HG02623 (cell line): ENCODE measurements around the gene NRXN2.
"Not testable (repeated sequence)": the region's sequence is repeated elsewhere in the genome, so short reads cannot be mapped to it uniquely, and the experiment has no call there.

Source experiments
- ATAC-seq: cut with Tn5 transposase; IDR thresholded peaks from one replicate; pipeline ENCODE4 v1.9.1; 2021; ENCODE audit warnings: moderate library complexity; ENCODE audit not compliant: unreplicated experiment

The NRXN2 gene

DNA sequence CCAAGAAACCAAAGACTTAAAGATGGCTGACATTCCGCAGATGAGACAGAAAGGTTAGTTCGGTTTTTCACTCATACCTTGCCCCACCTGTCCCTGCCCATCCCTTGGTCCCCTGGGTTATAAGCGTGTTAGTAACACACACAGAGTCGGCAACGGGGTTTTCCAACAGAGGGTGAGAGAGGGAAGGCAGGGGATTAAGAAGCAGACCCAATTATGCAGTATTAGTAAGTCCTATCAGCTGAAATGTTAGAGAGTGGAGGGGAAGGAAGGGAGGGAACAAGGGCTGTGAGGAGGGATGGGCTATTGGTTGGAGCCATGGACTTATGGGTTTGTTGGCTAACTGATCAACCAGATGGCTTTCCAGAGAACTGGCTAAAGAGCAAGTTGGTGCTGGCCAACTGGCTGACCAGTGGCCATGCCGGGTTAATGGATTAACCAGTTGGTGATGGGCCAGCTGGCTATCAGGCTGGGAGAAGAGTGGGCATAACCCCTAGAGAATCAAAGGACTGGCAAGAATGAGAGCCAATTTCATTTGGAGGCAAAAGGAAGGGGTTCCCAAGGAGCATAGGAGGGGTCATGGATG is 45.5 kb downstream of the NRXN2 start:
- ATAC-seq: no peak

DNA sequence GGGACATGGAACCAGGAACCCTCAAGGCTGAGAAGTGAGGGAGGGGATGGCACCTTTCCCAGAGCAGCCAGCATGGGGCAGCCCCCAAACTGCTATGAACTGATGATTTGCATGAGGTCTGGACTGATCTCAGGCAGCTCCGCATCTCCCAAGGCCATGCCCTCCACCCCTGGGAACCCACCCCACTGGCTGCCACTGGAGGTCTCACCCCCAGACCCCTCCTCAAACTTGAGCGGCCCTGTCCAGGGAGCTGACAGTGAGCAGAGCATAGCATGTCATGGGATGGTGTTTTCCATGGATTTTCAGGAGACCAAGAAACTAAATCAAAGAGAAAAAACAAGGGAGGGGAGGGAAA is 46.8 kb downstream of the NRXN2 start:
- ATAC-seq: no peak

- ATAC-seq: no peak
Observed at GRCh38 chr11:64675450-64676260, 47.3 kb downstream of the NRXN2 start.

- ATAC-seq: no peak
Observed at GRCh38 chr11:64674774-64675173, 48.2 kb downstream of the NRXN2 start.

DNA sequence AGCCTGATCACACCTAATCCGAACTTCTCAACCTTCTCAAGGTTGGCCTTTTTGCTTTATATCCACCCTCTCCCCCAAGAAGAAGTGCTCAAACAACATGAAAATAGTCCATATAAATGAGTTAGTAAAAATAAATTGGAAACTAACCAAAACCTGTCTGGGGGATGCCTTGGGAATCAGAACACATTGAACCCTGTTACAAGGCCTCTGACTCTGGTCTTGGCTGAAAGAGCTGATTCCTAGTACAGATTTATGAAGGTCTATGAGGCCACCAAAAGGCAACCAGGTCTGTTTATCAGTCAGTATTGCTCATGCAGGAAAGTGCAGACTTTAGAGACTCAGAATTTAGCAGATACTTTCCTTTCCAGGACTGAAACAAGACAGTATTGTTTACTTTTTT is 49.7 kb downstream of the NRXN2 start:
- no peak for ATAC-seq

DNA sequence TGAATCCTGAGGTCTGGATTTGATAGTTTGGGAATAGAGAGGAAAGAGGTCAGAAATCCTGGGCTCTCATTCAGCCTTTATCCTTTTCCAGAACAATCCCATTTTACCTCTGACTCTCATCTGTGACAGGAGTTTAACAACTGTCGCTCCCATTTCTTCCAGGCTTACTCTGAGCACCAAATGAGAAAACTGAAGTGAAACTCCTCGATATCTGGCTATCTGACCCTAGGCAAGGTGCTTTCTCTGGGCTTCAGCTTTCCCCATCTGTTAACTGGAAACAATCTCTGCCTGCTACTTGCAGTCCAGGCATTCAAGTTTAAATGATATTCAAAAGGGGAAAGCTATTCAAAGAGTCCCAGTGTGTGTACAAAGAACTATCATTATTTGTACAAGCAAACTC is 50.1 kb downstream of the NRXN2 start:
- ATAC-seq: no peak

- ATAC-seq: no peak
Observed at GRCh38 chr11:64670975-64671374, 52.0 kb downstream of the NRXN2 start.

- ATAC-seq: no peak
Observed at GRCh38 chr11:64667154-64667745, 55.7 kb downstream of the NRXN2 start.

DNA sequence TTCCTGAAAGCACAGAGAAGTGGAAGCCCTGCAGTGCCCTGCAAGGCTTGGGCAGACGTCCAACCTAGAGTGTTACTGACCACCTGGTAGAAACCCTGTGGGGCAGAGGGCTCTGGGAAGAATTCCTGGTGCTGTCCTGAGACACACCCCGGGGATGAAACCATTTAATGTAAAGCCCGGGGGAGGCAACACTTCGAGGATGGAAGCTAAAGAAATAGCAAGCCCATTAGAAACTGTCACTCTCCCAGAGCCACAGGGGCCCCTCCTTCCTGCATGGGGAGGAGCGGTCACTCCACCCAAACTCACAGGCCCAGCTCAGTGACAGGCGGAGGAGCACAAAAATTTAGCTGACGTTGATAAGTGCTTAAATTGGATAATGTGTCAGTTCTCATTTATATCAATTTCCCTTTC is 57.6 kb downstream of the NRXN2 start:
- ATAC-seq: no peak

GRCh38 chr11:64664236-64664870 is 58.6 kb downstream of the NRXN2 start:
- ATAC-seq: not testable (repeated sequence)

GRCh38 chr11:64663656-64664055 is 59.3 kb downstream of the NRXN2 start:
- no peak for ATAC-seq

GRCh38 chr11:64661614-64662013 is 61.4 kb downstream of the NRXN2 start:
- no peak for ATAC-seq

GRCh38 chr11:64661146-64661545 is 61.9 kb downstream of the NRXN2 start:
- ATAC-seq: no peak

GRCh38 chr11:64660706-64661105 is 62.3 kb downstream of the NRXN2 start:
- ATAC-seq: no peak

DNA sequence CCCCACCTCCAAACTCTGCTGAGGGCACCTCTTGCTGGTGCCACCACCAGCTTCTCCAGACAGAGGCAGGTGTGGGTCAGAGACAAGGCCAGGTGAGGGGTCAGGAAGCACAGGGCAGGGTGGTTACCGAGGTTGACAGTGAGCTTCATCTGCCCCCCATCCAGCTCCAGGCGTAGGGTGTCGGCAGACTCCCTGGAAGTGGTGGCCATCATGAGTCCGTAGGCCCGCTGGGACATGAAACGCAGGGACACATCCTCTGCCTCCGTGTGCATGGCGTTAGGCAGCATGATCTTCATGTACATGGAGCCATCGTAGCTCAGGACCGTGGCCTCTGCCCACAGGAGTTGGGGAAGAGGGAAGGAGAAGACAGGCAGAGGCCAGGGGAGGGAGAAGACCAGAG is 62.8 kb downstream of the NRXN2 start:
- ATAC-seq: no peak

- no peak for ATAC-seq
Observed at GRCh38 chr11:64659417-64660144, 63.4 kb downstream of the NRXN2 start.

DNA sequence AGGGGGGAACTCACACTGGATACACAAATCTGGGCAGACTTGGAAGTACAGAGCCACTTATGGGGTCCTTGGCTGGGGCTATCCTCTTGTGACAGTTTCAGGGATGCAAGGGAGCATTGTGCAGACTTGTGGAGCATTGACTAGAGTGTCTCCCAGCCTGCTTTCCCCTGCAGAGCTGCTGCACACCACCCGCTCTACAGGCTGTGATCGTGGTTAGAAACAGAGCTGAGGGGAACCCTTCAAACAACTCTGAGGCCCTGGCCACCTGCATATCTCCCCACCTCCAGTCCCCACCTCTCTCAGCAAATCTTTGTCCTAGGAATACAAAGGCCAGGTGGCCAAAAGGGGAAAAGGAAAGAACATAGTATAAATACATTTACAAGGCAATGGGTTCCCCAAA is 64.7 kb downstream of the NRXN2 start:
- ATAC-seq: no peak

DNA sequence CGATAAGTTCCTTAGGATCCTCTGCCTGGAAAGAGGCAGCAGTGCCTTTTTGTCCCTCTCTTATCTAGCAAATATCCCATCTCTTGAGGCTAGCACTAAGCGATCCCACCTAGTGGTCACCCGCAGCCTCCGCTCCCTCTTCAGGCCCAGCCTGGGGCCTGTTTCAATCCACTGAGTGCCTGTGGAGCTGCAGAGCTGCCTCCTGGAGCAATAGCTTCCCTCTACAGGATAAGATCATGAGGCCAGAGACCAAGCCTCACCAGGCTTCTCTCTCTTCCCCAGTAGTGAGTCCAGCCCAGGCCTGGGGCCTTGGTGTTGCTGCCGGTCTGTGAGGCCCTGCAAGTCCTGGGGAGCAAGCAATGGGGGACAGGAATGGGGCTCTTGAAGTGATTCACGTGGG is 66.1 kb downstream of the NRXN2 start:
- ATAC-seq: no peak

DNA sequence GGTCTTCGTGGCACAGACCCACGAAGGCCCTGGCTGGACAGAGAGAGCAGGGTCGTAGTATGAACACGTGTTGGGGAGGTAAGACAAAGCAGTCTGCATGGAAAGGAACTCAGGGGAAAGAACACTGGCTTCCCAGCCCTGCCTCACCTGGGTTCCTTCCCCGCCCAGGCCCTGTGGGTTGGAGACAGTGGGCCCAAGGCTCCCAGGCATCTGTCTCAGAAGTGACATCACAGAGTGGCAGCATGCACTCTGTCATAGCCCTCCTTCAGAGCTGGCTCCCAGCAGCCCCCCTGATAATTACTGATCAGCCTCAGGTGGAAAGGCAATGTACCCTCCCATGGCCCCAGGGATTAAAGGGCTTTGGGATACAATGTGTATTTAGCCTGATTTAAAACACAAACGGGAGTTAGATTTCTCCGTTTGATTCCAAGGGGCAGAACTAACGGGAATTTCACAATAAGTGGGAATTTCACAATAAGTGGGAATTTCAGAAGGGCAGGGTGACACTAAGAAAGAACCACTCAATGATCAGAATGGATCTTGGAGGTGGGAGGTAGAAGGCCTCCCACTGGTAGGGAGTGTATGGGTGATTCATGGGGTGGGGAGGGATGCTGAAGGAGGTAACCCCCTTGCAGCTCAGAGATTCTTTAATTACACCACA is 66.9 kb downstream of the NRXN2 start:
- no peak for ATAC-seq

DNA sequence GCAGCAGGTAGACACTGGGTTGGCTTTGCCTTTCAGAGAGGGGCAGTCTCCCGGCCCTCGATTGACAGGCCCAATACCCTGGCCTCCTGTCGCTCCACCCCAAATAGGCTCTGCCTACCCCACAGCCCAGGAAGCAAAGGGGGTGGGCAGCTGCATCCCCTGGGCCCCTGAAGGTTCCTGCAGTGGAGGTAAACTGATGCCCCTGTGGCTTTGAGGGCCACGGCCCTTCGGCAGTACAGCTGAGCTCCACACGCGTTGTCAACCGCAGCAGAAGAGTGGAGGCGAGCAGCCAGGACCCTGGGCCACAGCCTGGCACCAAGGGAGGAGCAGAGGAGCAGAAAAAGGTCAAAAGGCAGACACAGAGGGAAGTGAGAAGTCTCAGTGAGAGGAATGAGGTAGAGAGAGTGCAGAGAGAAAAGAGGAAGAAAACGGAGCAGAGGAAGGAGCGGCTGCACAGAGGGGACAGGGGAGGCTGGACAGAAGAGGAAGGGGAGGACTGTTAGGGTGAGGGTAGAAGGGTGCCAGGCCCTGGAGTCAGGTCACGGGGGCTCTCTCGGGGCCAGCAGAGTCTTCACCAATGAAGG is 67.9 kb downstream of the NRXN2 start:
- ATAC-seq: no peak
